ENCODE measurements around the gene AGAP3.

The AGAP3 gene

DNA sequence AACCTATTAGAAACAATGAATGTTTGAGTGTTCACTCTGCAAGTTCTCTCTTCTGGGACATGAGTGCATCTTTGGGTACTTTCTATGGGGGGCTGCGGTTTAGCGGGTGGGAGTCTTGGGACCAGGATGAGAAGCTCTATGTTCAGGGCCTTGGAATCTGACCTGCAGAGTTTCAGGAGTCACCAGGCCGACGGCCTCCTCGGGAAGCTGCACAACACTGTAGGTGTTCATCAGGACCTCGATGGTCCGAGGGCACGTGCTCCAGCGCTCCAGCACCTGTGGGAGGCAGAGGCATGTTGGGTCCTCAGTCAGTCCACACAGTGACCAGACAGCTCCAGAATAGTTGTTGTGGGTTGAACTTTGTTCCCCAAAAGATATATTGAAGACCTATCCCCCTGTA is 90.1 kb downstream of the AGAP3 start:
- H3K4me3 ChIP-seq (ENCODE audit: severe bottlenecking) = no peak overlapping the region
- H3K9me3 ChIP-seq (ENCODE audit: severe bottlenecking) = no peaks in the 10 kb centered on the region
- no peak overlapping the region for H3K27ac ChIP-seq (ENCODE audit: poor library complexity, severe bottlenecking)
- no peaks in the 10 kb centered on the region for H3K36me3 ChIP-seq (ENCODE audit: low read depth)
- TF ChIP-seq, protein P1, sequence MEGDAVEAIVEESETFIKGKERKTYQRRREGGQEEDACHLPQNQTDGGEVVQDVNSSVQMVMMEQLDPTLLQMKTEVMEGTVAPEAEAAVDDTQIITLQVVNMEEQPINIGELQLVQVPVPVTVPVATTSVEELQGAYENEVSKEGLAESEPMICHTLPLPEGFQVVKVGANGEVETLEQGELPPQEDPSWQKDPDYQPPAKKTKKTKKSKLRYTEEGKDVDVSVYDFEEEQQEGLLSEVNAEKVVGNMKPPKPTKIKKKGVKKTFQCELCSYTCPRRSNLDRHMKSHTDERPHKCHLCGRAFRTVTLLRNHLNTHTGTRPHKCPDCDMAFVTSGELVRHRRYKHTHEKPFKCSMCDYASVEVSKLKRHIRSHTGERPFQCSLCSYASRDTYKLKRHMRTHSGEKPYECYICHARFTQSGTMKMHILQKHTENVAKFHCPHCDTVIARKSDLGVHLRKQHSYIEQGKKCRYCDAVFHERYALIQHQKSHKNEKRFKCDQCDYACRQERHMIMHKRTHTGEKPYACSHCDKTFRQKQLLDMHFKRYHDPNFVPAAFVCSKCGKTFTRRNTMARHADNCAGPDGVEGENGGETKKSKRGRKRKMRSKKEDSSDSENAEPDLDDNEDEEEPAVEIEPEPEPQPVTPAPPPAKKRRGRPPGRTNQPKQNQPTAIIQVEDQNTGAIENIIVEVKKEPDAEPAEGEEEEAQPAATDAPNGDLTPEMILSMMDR (IDR thresholded peaks at IDR 0.05; ENCODE audit: poor library complexity, severe bottlenecking) = no peak
- H3K27me3 ChIP-seq (ENCODE audit: insufficient read depth, poor library complexity, severe bottlenecking) = peaks cover 17% of the 10 kb centered on the region
- no peaks in the 10 kb centered on the region for H3K4me1 ChIP-seq (ENCODE audit: insufficient read depth, poor library complexity, severe bottlenecking)
- ATAC-seq (ENCODE audit: low read depth) (no peak), DNase-seq (ENCODE audit: low spot score) (no peak)

DNA sequence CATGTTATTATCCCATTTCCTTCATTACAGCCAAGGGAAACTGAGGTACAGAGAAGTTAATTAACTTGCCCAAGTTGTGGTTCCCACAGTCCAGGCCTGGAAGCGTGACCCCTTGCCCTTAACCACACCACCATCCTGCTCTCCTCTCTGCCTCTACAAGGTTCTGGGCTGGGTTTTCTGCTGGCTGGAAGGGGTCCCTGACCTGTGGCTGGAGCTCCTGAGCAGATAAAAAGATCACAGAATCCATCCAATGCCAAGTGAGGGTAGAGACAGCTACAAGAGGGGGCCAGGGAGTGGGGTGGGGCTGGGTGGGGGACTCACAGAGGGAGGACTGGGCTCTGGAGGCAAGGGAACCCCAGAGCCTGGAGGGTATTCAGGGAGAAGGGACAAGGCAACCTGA is 91.0 kb downstream of the AGAP3 start:
- DNase-seq (ENCODE audit: low spot score) = no peak

DNA sequence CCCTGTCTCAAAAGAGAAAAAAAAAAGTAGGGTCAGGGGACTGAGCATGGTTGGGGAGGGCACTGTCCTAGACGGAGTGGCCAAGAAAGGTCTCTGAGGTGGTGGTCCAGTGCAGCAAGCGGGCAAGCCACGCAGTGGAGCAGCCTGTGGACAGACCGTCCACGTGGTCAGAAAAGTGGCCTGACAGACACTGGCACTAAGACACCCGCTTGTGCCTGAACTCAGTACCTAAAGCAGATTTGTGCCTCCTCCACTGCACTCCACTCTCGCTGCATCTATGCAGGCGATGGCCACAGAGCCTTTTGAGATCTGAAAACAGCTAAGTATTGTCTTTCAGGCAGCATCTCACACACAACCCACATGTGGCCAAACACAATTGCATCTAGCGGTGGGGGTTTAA is 92.0 kb downstream of the AGAP3 start:
- ATAC-seq (ENCODE audit: low read depth) = no peak
- TF ChIP-seq, protein P1 (IDR thresholded peaks at IDR 0.05; ENCODE audit: poor library complexity, severe bottlenecking) = no peak

More for the DNA sequence above, 91.0 kb downstream of the AGAP3 start:
- peaks cover 17% of the 10 kb centered on the region for H3K27me3 ChIP-seq (ENCODE audit: insufficient read depth, poor library complexity, severe bottlenecking)
- H3K27ac ChIP-seq (ENCODE audit: poor library complexity, severe bottlenecking) = no peak overlapping the region
- no peak for ATAC-seq (ENCODE audit: low read depth)
- H3K9me3 ChIP-seq (ENCODE audit: severe bottlenecking) = no peaks in the 10 kb centered on the region
- TF ChIP-seq, protein P1 (IDR thresholded peaks at IDR 0.05; ENCODE audit: poor library complexity, severe bottlenecking) = no peak
- H3K4me3 ChIP-seq (ENCODE audit: severe bottlenecking) = no peak overlapping the region
- no peaks in the 10 kb centered on the region for H3K4me1 ChIP-seq (ENCODE audit: insufficient read depth, poor library complexity, severe bottlenecking)
- H3K36me3 ChIP-seq (ENCODE audit: low read depth) = no peaks in the 10 kb centered on the region

DNA sequence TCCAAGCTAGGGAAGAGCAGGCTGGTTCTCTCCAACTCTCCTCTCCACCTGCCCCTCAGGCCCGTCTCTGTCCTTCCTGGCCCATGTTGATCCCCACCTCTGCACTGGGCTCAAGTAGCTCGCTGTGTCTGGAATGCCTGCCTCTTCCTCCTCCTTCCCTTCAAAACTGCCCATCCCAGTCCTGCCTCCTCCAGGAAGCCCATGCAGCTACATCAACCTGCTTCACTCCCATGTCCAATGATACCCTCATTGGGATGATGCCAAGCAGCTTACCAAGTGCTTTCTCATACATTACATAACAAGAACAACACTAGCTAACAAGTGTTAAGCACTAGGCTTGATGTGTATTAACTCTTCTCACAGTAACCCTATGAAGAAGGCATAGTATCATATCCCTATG is 92.6 kb downstream of the AGAP3 start:
- Histone ChIP-seq H3K4me3 (ENCODE audit: severe bottlenecking) (no peak overlapping the region), H3K36me3 (ENCODE audit: low read depth) (no peaks in the 10 kb centered on the region), H3K4me1 (ENCODE audit: insufficient read depth, poor library complexity, severe bottlenecking) (no peaks in the 10 kb centered on the region), H3K27ac (ENCODE audit: poor library complexity, severe bottlenecking) (no peak overlapping the region), H3K9me3 (ENCODE audit: severe bottlenecking) (no peaks in the 10 kb centered on the region), H3K27me3 (ENCODE audit: insufficient read depth, poor library complexity, severe bottlenecking) (peaks cover 5% of the 10 kb centered on the region)
- TF ChIP-seq, protein P1 (IDR thresholded peaks at IDR 0.05; ENCODE audit: poor library complexity, severe bottlenecking) = no peak
- DNase-seq (ENCODE audit: low spot score) = no peak
- no peak for ATAC-seq (ENCODE audit: low read depth)

More for the DNA sequence above, 92.0 kb downstream of the AGAP3 start:
- no peak for DNase-seq (ENCODE audit: low spot score)
- Histone ChIP-seq H3K36me3 (ENCODE audit: low read depth) (no peaks in the 10 kb centered on the region), H3K27me3 (ENCODE audit: insufficient read depth, poor library complexity, severe bottlenecking) (peaks cover 11% of the 10 kb centered on the region), H3K4me1 (ENCODE audit: insufficient read depth, poor library complexity, severe bottlenecking) (no peaks in the 10 kb centered on the region), H3K27ac (ENCODE audit: poor library complexity, severe bottlenecking) (no peak overlapping the region), H3K4me3 (ENCODE audit: severe bottlenecking) (no peak overlapping the region), H3K9me3 (ENCODE audit: severe bottlenecking) (no peaks in the 10 kb centered on the region)

DNA sequence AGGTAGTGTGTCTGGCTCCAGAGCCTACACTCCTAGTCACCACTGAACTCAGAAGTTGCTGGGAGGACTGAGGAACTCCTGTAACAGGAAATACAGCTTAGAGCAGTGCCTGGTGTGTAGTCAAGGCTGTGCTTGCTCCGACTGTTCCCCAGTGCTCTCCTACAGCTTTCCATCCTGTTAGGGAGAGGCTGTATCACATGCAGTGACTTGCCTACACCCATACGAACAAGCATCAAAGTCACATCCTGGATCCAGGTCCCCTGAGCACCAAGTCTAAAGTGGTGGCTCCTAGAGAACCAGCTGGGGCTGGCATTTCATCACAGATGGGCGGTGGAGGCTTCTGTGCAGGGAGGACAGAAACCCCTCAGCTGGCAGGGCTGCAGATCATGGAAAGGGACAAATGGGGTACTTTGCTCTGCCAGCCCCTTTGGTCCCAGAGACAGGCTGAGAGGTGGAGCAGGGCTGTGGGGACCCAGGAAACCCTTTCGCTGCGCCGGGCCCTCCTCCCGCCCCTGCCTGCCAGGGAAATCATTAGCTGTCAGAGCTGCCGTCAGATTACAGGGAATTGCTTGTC is 93.1 kb downstream of the AGAP3 start:
- Histone ChIP-seq H3K4me3 (ENCODE audit: severe bottlenecking) (no peak overlapping the region), H3K27ac (ENCODE audit: poor library complexity, severe bottlenecking) (no peak overlapping the region), H3K36me3 (ENCODE audit: low read depth) (no peaks in the 10 kb centered on the region), H3K9me3 (ENCODE audit: severe bottlenecking) (no peaks in the 10 kb centered on the region), H3K27me3 (ENCODE audit: insufficient read depth, poor library complexity, severe bottlenecking) (peaks cover 1% of the 10 kb centered on the region), H3K4me1 (ENCODE audit: insufficient read depth, poor library complexity, severe bottlenecking) (no peaks in the 10 kb centered on the region)
- DNase-seq (ENCODE audit: low spot score) = no peak
- ATAC-seq (ENCODE audit: low read depth) = no peak
- TF ChIP-seq, protein P1 (IDR thresholded peaks at IDR 0.05; ENCODE audit: poor library complexity, severe bottlenecking) = no peak

Data from RWPE2 (cell line).